GM18505 (cell line): ENCODE data around the gene MYLK2.
A peak's percentile ranks its signal among the peaks of the same experiment; 100 is the strongest.

ENCODE experiments used
- ATAC-seq: cut with Tn5 transposase; IDR thresholded peaks from one replicate; pipeline ENCODE4 v1.9.1; 2021; ENCODE audit not compliant: unreplicated experiment
- POLR2A ChIP-seq: IDR thresholded peaks from 4 replicates; pipeline ENCODE4 v1.6.1; 2011; ENCODE audit warnings: borderline replicate concordance; ENCODE audit not compliant: insufficient read depth, insufficient read length; ENCODE audit errors: extremely low read depth

MYLK2 gene

GRCh38 chr20:31848088-31848999 is 29.2 kb downstream of the MYLK2 start:
- no peak for TF ChIP-seq POLR2A
- ATAC-seq, result no peak

GRCh38 chr20:31849306-31849930 is 30.3 kb downstream of the MYLK2 start:
- no peak for ATAC-seq
- no peak for TF ChIP-seq POLR2A

DNA sequence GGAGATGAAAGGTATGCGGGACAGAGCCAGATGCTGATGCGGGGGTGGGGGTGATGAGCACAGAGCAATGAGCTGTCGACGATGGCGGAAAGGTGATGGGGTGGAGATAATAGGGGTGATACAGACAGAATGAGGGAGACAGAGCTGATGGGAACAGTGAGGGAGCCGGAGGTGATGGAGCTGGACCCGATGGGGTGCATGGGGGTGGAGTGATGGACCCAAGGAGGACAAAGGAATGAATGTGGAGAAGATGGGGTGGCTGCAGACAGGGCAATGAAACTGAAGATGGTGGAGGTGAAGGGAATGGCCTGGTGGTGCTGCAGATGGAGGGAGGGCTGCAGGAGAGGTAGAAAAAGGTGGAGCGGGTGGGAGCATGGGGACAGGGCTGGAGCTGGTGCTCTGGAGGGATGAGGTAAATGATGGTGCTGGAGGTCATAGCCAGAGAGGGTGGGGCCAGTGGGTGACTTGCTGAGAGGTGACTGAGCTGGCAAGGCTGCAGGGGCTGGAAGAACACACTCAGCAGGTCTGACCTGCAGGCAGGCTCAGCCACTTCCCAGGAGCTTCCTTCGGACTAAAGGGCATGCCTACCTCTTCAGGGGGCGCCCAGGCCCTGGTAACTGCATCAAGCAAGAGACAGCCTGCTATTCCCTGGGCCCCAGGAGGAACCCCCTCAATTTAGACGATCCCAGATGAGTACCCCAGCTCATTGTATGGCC is 32.2 kb downstream of the MYLK2 start:
- no peak for ATAC-seq

DNA sequence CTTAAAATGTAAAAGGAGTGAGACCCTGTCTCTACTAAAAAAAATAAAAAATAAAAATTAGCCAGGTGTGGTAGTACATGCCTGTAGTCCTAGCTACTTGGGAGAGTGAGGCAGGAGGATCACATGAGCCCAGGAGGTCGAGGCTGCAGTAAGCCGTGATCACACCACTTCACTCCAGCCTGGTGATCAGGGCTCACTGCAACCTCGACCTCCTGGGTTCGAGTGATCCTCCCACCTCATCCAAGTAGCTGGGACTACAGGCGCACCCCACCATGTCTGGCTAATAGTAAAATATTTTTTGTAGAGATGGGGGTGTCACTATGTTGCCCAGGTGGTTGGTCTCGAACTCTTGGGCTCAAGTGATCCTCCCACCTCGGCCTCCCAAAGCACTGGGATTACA is 34.3 kb downstream of the MYLK2 start:
- ATAC-seq, result no peak
- TF ChIP-seq POLR2A, result no peak

More for the DNA sequence above, 32.2 kb downstream of the MYLK2 start:
- no peak for TF ChIP-seq POLR2A

DNA sequence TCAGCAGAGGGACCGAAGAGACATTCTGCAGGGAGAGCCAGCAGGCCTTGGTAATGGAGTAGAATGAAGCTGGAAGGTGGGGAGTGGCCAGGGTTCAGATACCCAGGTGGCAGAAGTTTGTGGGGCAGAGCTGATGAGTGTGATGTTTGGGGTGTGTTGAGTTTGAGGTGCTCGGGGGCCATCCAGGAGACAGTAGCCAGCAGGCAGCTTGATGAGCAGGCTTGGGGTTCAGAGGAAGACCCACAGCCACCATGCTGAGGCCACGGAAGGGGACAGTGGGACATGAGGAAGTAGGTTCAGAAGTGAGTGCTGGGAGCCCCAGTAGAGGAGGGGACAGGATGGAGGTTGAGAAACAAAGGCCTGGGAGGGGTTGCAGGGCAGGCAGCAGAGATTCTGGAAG is 37.4 kb downstream of the MYLK2 start:
- ATAC-seq, result no peak
- no peak for TF ChIP-seq POLR2A

DNA sequence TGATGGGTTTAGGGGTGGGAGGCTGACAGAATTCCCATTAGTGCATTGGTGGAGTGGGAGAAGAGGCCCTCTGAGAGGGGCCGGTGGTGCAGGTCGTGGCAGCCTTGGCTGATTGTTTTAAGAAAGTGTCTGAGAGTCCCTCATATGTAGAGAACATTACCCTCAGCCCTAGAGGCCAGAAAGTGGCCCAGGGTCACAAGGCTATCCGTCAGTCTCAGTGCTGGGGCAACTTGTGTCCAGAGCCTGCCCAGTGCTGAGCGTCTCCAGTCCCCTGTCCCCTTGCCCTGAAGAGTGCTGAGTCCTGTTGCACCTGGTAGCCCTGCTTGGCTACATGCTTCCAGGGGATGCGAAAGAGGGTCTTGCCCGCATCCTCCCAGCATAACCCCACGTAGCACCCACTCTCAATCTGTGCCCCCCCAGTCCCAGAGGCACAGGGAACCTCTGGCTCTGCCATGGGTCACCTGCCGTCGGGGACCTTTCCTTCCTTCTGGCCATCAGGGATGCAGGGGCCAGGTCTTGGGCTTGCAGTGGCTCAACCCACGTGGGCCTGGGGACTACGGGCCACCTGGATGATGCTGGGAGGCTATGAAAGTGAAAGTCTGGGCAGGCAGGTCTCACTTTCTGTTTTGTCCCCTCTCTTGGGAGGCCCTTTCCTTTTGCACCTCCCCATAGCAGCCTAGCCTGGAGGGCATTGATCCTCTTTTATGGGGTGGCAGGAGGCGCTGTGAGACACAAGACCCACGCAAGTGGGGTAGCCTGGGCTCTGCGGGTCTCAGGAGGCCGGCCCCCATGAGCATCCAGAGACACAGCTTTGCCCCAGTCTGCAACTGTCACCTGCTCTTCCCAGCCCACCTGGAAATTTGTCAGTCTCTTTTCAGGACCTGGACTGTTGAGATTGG is 39.0 kb downstream of the MYLK2 start:
- no peak for ATAC-seq
- TF ChIP-seq POLR2A, result no peak

- ATAC-seq, result no peak
- no peak for TF ChIP-seq POLR2A
Measured at GRCh38 chr20:31858760-31859083, 39.6 kb downstream of the MYLK2 start.

GRCh38 chr20:31859266-31859997 is 40.3 kb downstream of the MYLK2 start:
- TF ChIP-seq POLR2A, result no peak
- no peak for ATAC-seq

DNA sequence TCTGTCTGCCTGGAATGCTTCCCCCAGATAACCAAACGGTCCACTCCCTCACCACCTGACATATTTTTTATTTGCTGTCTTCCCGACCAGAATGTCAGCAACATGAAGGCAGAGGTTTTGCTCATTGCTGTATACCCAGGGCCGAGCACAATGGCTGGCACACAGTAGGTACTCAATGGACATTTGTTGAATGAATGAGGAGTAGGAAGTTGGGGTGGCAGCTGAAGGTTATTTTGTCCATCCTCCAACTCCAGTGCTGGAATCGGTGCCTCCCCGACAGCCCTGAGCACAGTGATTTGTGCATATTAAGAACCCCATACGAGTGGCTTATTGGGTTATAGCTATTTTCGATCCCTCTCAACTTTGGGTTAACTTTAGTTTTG is 40.8 kb downstream of the MYLK2 start:
- no peak for ATAC-seq
- no peak for TF ChIP-seq POLR2A

GRCh38 chr20:31860390-31861134 is 41.4 kb downstream of the MYLK2 start:
- ATAC-seq, result no peak

DNA sequence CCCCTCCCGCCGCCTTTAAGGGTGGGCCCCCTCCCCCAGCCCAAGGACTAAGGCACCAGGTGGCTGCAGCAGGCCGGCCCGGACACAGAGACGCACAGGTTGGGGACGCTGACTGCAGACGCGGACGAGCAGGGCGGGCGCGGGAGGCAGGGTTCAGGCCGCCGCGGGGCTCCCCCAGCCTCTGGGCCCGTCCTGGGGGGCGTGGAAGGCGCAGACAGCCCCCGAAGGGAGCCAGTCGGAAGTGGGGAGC is 41.9 kb downstream of the MYLK2 start:
- TF ChIP-seq POLR2A, result no peak
- ATAC-seq, result peak; percentile 32

More at GRCh38 chr20:31860390-31861134, 41.4 kb downstream of the MYLK2 start:
- TF ChIP-seq POLR2A, result no peak
